ENCODE results near the gene WNT5A.

DNA sequence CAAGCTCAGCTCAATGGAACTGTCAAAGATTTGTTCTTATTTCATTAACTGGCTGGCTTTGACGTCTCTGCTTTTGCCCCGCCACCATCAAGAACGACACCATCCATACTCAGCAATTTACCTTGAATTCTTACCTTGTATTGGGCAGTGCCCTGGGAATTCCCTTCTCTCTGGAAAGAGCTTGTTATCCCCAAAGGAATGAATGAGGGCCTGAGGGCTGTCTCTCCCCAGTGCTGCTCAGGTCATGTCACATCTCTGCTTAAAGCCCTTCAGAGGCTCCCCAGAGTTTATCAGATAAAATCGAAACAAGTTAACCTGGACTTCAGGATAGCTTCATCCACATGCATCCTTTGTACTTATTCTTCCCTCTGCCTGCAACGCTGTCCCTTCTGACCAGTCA lies 5.9 kb upstream of the WNT5A start:
- TF ChIP-seq, protein P1, sequence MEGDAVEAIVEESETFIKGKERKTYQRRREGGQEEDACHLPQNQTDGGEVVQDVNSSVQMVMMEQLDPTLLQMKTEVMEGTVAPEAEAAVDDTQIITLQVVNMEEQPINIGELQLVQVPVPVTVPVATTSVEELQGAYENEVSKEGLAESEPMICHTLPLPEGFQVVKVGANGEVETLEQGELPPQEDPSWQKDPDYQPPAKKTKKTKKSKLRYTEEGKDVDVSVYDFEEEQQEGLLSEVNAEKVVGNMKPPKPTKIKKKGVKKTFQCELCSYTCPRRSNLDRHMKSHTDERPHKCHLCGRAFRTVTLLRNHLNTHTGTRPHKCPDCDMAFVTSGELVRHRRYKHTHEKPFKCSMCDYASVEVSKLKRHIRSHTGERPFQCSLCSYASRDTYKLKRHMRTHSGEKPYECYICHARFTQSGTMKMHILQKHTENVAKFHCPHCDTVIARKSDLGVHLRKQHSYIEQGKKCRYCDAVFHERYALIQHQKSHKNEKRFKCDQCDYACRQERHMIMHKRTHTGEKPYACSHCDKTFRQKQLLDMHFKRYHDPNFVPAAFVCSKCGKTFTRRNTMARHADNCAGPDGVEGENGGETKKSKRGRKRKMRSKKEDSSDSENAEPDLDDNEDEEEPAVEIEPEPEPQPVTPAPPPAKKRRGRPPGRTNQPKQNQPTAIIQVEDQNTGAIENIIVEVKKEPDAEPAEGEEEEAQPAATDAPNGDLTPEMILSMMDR (IDR thresholded peaks at IDR 0.05), result no peak
- TF ChIP-seq EZH2 (IDR thresholded peaks at IDR 0.05; ENCODE audit: borderline replicate concordance, insufficient read depth, low read depth, low read length, poor library complexity, severe bottlenecking), result no peak
